ENCODE results near the gene CDAN1.
"Not testable (repeated sequence)": the region's sequence is repeated elsewhere in the genome, so short reads cannot be mapped to it uniquely, and the experiment has no call there.

Gene CDAN1

DNA sequence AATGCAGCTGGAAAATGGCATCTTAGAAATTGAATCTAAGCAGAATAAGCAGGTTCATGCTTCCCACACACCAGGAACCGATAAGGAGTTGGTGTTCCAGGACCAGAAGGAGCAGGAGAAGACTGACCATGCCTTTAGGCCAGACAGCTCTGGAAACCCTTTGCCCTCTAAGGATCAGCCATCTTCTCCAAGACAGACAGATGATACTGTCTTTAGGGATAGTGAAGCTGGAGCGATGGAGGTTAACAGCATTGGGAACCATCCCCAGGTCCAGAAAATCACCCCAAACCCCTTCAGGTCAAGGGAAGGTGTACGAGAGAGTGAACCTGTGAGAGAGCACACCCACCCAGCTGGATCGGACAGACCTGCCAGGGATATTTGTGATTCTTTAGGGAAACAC, 49.2 kb downstream of the CDAN1 start:
- peaks cover 11% of the 10 kb centered on the region for H3K36me3 ChIP-seq (ENCODE audit: insufficient read depth, low read length)
- H3K4me1 ChIP-seq (ENCODE audit: control insufficient read depth, insufficient read depth, low read length), result no peaks in the 10 kb centered on the region
- H3K27me3 ChIP-seq (ENCODE audit: control insufficient read depth, insufficient read depth, low read length), result no peaks in the 10 kb centered on the region

GRCh38 chr15:42686281-42686680, 50.6 kb downstream of the CDAN1 start:
- no peak overlapping the region for H3K4me3 ChIP-seq (ENCODE audit: low read length)
- H3K4me1 ChIP-seq (ENCODE audit: control insufficient read depth, insufficient read depth, low read length), result no peaks in the 10 kb centered on the region
- H3K36me3 ChIP-seq (ENCODE audit: insufficient read depth, low read length), result peaks cover 11% of the 10 kb centered on the region
- no peaks in the 10 kb centered on the region for H3K9me3 ChIP-seq (replicated peaks; ENCODE audit: low read length)
- no peak overlapping the region for H3K4me2 ChIP-seq (ENCODE audit: low read length)
- no peaks in the 10 kb centered on the region for H3K27me3 ChIP-seq (ENCODE audit: control insufficient read depth, insufficient read depth, low read length)
- H3K9ac ChIP-seq (ENCODE audit: low read depth, low read length), result no peak overlapping the region

More for the DNA sequence above, 49.2 kb downstream of the CDAN1 start:
- H3K9ac ChIP-seq (ENCODE audit: low read depth, low read length), result no peak overlapping the region
- no peaks in the 10 kb centered on the region for H3K9me3 ChIP-seq (replicated peaks; ENCODE audit: low read length)
- no peak overlapping the region for H3K4me3 ChIP-seq (ENCODE audit: low read length)
- no peak overlapping the region for H3K4me2 ChIP-seq (ENCODE audit: low read length)

DNA sequence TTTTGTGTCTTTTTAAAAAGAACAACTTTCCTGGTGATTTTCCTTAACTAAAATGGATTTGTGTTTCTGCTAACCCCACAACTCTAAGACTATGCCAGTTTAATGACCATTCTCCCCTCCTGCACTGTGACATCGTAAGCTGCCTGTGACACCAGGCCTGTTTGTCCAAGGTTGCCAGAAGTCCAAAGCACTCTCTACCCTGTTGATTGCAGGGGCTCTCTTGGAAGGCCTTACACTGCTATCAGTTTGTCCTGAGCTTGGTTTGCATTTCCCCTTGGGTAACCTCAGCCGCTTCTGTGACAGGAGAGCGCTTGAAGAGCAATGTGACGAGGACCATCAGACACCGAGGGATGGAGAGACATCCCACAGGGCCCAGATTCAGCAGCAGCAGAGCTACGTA, 55.8 kb downstream of the CDAN1 start:
- H3K4me1 ChIP-seq (ENCODE audit: control insufficient read depth, insufficient read depth, low read length), result no peaks in the 10 kb centered on the region

GRCh38 chr15:42680142-42680482, 56.8 kb downstream of the CDAN1 start:
- H3K4me3 ChIP-seq (ENCODE audit: low read length); H3K27me3 ChIP-seq (ENCODE audit: control insufficient read depth, insufficient read depth, low read length); H3K4me2 ChIP-seq (ENCODE audit: low read length); H3K4me1 ChIP-seq (ENCODE audit: control insufficient read depth, insufficient read depth, low read length); H3K9me3 ChIP-seq (replicated peaks; ENCODE audit: low read length); H3K9ac ChIP-seq (ENCODE audit: low read depth, low read length): not testable (repeated sequence)
- peaks cover 15% of the 10 kb centered on the region for H3K36me3 ChIP-seq (ENCODE audit: insufficient read depth, low read length)

More for the DNA sequence above, 55.8 kb downstream of the CDAN1 start:
- Histone ChIP-seq H3K4me2 (ENCODE audit: low read length) (no peak overlapping the region), H3K9ac (ENCODE audit: low read depth, low read length) (no peak overlapping the region), H3K9me3 (replicated peaks; ENCODE audit: low read length) (no peaks in the 10 kb centered on the region), H3K4me3 (ENCODE audit: low read length) (no peak overlapping the region), H3K27me3 (ENCODE audit: control insufficient read depth, insufficient read depth, low read length) (no peaks in the 10 kb centered on the region), H3K36me3 (ENCODE audit: insufficient read depth, low read length) (peaks cover 15% of the 10 kb centered on the region)

- H3K4me1 ChIP-seq (ENCODE audit: control insufficient read depth, insufficient read depth, low read length), result no peaks in the 10 kb centered on the region
- H3K36me3 ChIP-seq (ENCODE audit: insufficient read depth, low read length), result peaks cover 17% of the 10 kb centered on the region
- no peak overlapping the region for H3K4me3 ChIP-seq (ENCODE audit: low read length)
These were observed 57.4 kb downstream of the CDAN1 start for GRCh38 chr15:42679285-42680141.

GRCh38 chr15:42675021-42675420, 61.9 kb downstream of the CDAN1 start:
- Histone ChIP-seq H3K36me3 (ENCODE audit: insufficient read depth, low read length) (peaks cover 11% of the 10 kb centered on the region), H3K27me3 (ENCODE audit: control insufficient read depth, insufficient read depth, low read length) (no peaks in the 10 kb centered on the region), H3K4me3 (ENCODE audit: low read length) (no peak overlapping the region), H3K9me3 (replicated peaks; ENCODE audit: low read length) (no peaks in the 10 kb centered on the region), H3K9ac (ENCODE audit: low read depth, low read length) (no peak overlapping the region), H3K4me2 (ENCODE audit: low read length) (no peak overlapping the region), H3K4me1 (ENCODE audit: control insufficient read depth, insufficient read depth, low read length) (no peaks in the 10 kb centered on the region)

More at GRCh38 chr15:42679285-42680141, 57.4 kb downstream of the CDAN1 start:
- Histone ChIP-seq H3K4me2 (ENCODE audit: low read length) (no peak overlapping the region), H3K9me3 (replicated peaks; ENCODE audit: low read length) (no peaks in the 10 kb centered on the region), H3K27me3 (ENCODE audit: control insufficient read depth, insufficient read depth, low read length) (no peaks in the 10 kb centered on the region), H3K9ac (ENCODE audit: low read depth, low read length) (no peak overlapping the region)

DNA sequence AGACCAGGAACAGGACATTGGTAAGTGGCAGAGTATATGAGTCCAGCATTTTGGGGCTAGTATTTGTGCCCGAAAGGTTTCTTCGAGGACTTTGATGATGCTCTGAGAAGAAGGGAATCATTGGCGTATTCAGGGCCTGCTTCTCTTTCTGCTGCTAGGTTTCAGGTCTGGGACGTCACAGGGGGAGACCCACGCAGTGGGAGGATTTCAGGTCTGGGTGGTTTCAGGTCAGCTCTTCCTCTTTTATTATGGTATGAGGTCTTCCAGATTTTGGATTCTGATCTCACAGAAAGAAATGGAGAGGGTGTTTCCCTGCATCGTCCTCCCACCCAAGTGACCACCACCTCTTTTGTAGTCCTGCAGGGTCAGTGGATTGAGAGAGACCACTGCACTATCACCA, 62.5 kb downstream of the CDAN1 start:
- Histone ChIP-seq H3K4me1 (ENCODE audit: control insufficient read depth, insufficient read depth, low read length) (no peaks in the 10 kb centered on the region), H3K27me3 (ENCODE audit: control insufficient read depth, insufficient read depth, low read length) (no peaks in the 10 kb centered on the region), H3K9me3 (replicated peaks; ENCODE audit: low read length) (no peaks in the 10 kb centered on the region), H3K4me2 (ENCODE audit: low read length) (no peak overlapping the region), H3K9ac (ENCODE audit: low read depth, low read length) (no peak overlapping the region), H3K4me3 (ENCODE audit: low read length) (no peak overlapping the region), H3K36me3 (ENCODE audit: insufficient read depth, low read length) (peaks cover 11% of the 10 kb centered on the region)

Measured in skeletal muscle satellite cell (primary cell).